Bronchial epithelial cell (primary cell): Measurements from ENCODE around the gene MYB. TPM values are rescaled to one million over a fixed set of nuclear protein-coding genes. Genes with fewer than 3 reads are reported as not detected.

Experiments used
- DNase-seq: peaks from one replicate; pipeline ENCODE4 v3.0.0-alpha.2; 2010; ENCODE audit warnings: low read depth
- FAIRE-seq: peaks from 2 replicates; lab custom pipeline; 2011; peaks lifted over from hg19 to GRCh38; lab: Jason Lieb, UNC
- H3K27me3 ChIP-seq: 2 replicates; pipeline ENCODE4 v1.5.1; 2011; ENCODE audit warnings: low read length; ENCODE audit not compliant: control insufficient read depth, insufficient read depth
- H3K36me3 ChIP-seq: 2 replicates; pipeline ENCODE4 v1.5.1; 2011; ENCODE audit warnings: low read length; ENCODE audit not compliant: control insufficient read depth, insufficient read depth
- H3K4me3 ChIP-seq: 2 replicates; pipeline ENCODE4 v1.5.1; 2011; ENCODE audit warnings: mild to moderate bottlenecking, low read depth, low read length, control low read depth
- total RNA-seq: library from RNA; depleted of rRNA; stranded (reverse); fragments of >200 nt; gene quantifications from 2 replicates; pipeline ENCODE4 v1.2.1, GENCODE V29; 2014
- TF ChIP-seq, protein P1 (sequence below): IDR thresholded peaks from 2 replicates; pipeline ENCODE4 v1.5.1; 2011; ENCODE audit warnings: mild to moderate bottlenecking, moderate library complexity, low read length, control low read depth, inconsistent platforms; ENCODE audit not compliant: insufficient read depth, severe bottlenecking

MYB gene
- total RNA-seq, 1 donor from 2014 or later = under 0.01 TPM

GRCh38 chr6:135226537-135226936 is 45.4 kb downstream of the MYB start:
- FAIRE-seq = no peak
- H3K36me3 ChIP-seq = no peaks in the 10 kb centered on the region
- DNase-seq = no peak
- H3K27me3 ChIP-seq = no peaks in the 10 kb centered on the region
- no peak overlapping the region for H3K4me3 ChIP-seq
- TF ChIP-seq, protein P1, sequence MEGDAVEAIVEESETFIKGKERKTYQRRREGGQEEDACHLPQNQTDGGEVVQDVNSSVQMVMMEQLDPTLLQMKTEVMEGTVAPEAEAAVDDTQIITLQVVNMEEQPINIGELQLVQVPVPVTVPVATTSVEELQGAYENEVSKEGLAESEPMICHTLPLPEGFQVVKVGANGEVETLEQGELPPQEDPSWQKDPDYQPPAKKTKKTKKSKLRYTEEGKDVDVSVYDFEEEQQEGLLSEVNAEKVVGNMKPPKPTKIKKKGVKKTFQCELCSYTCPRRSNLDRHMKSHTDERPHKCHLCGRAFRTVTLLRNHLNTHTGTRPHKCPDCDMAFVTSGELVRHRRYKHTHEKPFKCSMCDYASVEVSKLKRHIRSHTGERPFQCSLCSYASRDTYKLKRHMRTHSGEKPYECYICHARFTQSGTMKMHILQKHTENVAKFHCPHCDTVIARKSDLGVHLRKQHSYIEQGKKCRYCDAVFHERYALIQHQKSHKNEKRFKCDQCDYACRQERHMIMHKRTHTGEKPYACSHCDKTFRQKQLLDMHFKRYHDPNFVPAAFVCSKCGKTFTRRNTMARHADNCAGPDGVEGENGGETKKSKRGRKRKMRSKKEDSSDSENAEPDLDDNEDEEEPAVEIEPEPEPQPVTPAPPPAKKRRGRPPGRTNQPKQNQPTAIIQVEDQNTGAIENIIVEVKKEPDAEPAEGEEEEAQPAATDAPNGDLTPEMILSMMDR = no peak

DNA sequence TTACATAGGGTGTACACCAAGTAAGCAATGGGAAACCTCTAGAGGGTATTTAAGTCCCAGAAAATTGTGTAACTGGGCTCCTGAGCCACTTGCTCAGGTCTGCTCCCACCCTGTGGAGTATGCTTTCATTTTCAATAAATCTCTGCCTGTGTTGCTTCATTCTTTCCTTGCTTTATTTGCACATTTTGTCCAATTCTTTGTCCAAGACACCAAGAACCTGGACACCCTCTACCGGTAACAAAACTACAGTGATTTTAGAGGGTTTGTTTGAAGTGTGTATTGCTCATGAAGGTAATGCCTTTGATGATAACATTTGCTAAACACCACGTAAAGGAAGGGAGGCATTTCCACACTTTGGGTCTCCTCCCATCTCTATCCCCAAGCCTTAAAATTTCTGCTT is 46.2 kb downstream of the MYB start:
- TF ChIP-seq, protein P1 = no peak
- DNase-seq (no peak), FAIRE-seq (no peak)
- Histone ChIP-seq H3K36me3 (no peaks in the 10 kb centered on the region), H3K4me3 (no peak overlapping the region), H3K27me3 (no peaks in the 10 kb centered on the region)

- Histone ChIP-seq H3K4me3 (no peak overlapping the region), H3K27me3 (no peaks in the 10 kb centered on the region), H3K36me3 (no peaks in the 10 kb centered on the region)
- DNase-seq (no peak), FAIRE-seq (no peak)
- TF ChIP-seq, protein P1 = no peak
Observed at GRCh38 chr6:135227758-135228157, 46.6 kb downstream of the MYB start.

GRCh38 chr6:135228486-135228885 is 47.4 kb downstream of the MYB start:
- no peak for FAIRE-seq
- no peak overlapping the region for H3K4me3 ChIP-seq
- no peaks in the 10 kb centered on the region for H3K27me3 ChIP-seq
- no peaks in the 10 kb centered on the region for H3K36me3 ChIP-seq
- TF ChIP-seq, protein P1 = no peak
- no peak for DNase-seq

DNA sequence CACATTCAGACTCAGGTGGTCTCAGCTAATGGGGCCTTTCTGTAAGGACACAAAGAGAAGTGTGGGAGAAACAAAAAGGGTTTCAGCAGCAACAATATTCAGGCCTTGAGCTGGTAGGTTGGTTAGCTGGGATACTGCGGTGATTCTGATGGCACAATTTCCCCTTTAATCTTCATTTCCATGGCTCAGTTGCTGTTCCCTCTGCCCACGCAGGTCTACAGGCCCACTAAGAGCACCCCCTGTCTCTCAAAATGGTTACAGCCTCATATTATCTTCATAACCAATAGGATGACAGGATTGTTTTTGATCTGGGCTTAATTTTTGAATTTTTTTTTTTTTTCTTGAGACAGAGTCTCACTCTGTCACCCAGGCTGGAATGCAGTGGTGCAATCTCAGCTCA is 48.9 kb downstream of the MYB start:
- H3K4me3 ChIP-seq = no peak overlapping the region
- H3K27me3 ChIP-seq = no peaks in the 10 kb centered on the region
- no peaks in the 10 kb centered on the region for H3K36me3 ChIP-seq
- DNase-seq (no peak), FAIRE-seq (no peak)
- TF ChIP-seq, protein P1 = no peak
